Mesendoderm (in vitro differentiated cells): Measurements from ENCODE around the gene ZDHHC7.

Experiments used
- DNase-seq: peaks from one replicate; pipeline ENCODE4 v3.0.0; 2013
- H2AK5ac ChIP-seq: 2 replicates; pipeline ENCODE4 v1.6.1; 2013; ENCODE audit warnings: low read length, inconsistent platforms
- H2BK120ac ChIP-seq: 2 replicates; pipeline ENCODE4 v1.6.1; 2013; ENCODE audit warnings: low read depth, mild to moderate bottlenecking, low read length, moderate library complexity, mixed read lengths
- H2BK15ac ChIP-seq: replicated peaks from 2 replicates; pipeline ENCODE4 v1.6.1; 2013; ENCODE audit warnings: low read depth, mild to moderate bottlenecking, moderate library complexity
- H2BK5ac ChIP-seq: 2 replicates; pipeline ENCODE4 v1.6.1; 2013; ENCODE audit warnings: low read length, inconsistent platforms
- H3K18ac ChIP-seq: 2 replicates; pipeline ENCODE4 v1.6.1; 2013; ENCODE audit warnings: mild to moderate bottlenecking, low read length, mixed read lengths
- H3K23ac ChIP-seq: one replicate; pipeline ENCODE4 v1.6.1; 2013; ENCODE audit warnings: low read length
- H3K27ac ChIP-seq: 2 replicates; pipeline ENCODE4 v1.5.1; 2013; ENCODE audit warnings: low read depth, mild to moderate bottlenecking, inconsistent platforms, low read length, moderate library complexity
- H3K27me3 ChIP-seq: 2 replicates; pipeline ENCODE4 v1.6.1; 2013; ENCODE audit warnings: low read length, control low read depth, mild to moderate bottlenecking, inconsistent platforms; ENCODE audit not compliant: insufficient read depth, poor library complexity
- H3K36me3 ChIP-seq: 2 replicates; pipeline ENCODE4 v1.6.1; 2013; ENCODE audit warnings: low read length, inconsistent platforms; ENCODE audit not compliant: control insufficient read depth, insufficient read depth
- H3K4ac ChIP-seq: one replicate; pipeline ENCODE4 v1.6.1; 2013; ENCODE audit warnings: low read depth, mild to moderate bottlenecking, low read length, moderate library complexity
- H3K4me1 ChIP-seq: 2 replicates; pipeline ENCODE4 v1.6.1; 2013; ENCODE audit warnings: low read depth, low read length, inconsistent platforms; ENCODE audit not compliant: control insufficient read depth
- H3K4me2 ChIP-seq: 2 replicates; pipeline ENCODE4 v1.6.1; 2013; ENCODE audit warnings: low read length
- H3K4me3 ChIP-seq: 2 replicates; pipeline ENCODE4 v1.5.1; 2013; ENCODE audit warnings: mild to moderate bottlenecking, low read length
- H3K56ac ChIP-seq: one replicate; pipeline ENCODE4 v1.6.1; 2013; ENCODE audit warnings: low read length
- H3K79me1 ChIP-seq: 2 replicates; pipeline ENCODE4 v1.6.1; 2013; ENCODE audit warnings: low read length, inconsistent platforms
- H3K79me2 ChIP-seq: 2 replicates; pipeline ENCODE4 v1.6.1; 2013; ENCODE audit warnings: mild to moderate bottlenecking, low read length; ENCODE audit not compliant: control insufficient read depth, insufficient read depth
- H3K9ac ChIP-seq: 2 replicates; pipeline ENCODE4 v1.6.1; 2013; ENCODE audit warnings: low read length, inconsistent platforms
- H4K5ac ChIP-seq: one replicate; pipeline ENCODE4 v1.6.1; 2013; ENCODE audit warnings: low read length
- H4K8ac ChIP-seq: one replicate; pipeline ENCODE4 v1.6.1; 2013; ENCODE audit warnings: low read depth, mild to moderate bottlenecking, control low read depth, low read length, moderate library complexity
- WGBS: extraction: QIAGEN DNeasy Blood & Tissue Kit; methylation state at CpG from one replicate; pipeline ENCODE4 v1.1.7; 2013; ENCODE audit warnings: low lambda C conversion rate, missing lambda C conversion rate; ENCODE audit not compliant: insufficient coverage; ENCODE audit errors: extremely low coverage; 5-methylcytosine and 5-hydroxymethylcytosine counted together

Gene ZDHHC7

GRCh38 chr16:85002099-85002541 lies 9.2 kb downstream of the ZDHHC7 start:
- Histone ChIP-seq H3K9ac (no peak overlapping the region), H3K36me3 (no peaks in the 10 kb centered on the region), H3K79me1 (peaks cover 28% of the 10 kb centered on the region), H3K4me1 (peaks cover 12% of the 10 kb centered on the region), H3K4me3 (no peak overlapping the region), H3K27me3 (no peaks in the 10 kb centered on the region), H3K79me2 (peaks cover 38% of the 10 kb centered on the region), H2BK120ac (no peak overlapping the region), H3K18ac (no peak overlapping the region), H3K4ac (no peak overlapping the region), H4K8ac (no peak overlapping the region), H2BK5ac (no peak overlapping the region), H3K27ac (no peak overlapping the region), H2BK15ac (no peak overlapping the region), H2AK5ac (no peak overlapping the region), H3K23ac (no peak overlapping the region), H4K5ac (no peak overlapping the region), H3K4me2 (no peak overlapping the region), H3K56ac (no peak overlapping the region)
- no peak for DNase-seq
- no CpG with 5 or more reads among the region's 10 CpGs for WGBS

GRCh38 chr16:84999857-85000480 lies 11.4 kb downstream of the ZDHHC7 start:
- peaks cover 24% of the 10 kb centered on the region for H3K79me1 ChIP-seq
- H3K27me3 ChIP-seq = no peaks in the 10 kb centered on the region
- H2BK15ac ChIP-seq = no peak overlapping the region
- H3K36me3 ChIP-seq = no peaks in the 10 kb centered on the region
- no peak overlapping the region for H2AK5ac ChIP-seq
- H3K23ac ChIP-seq = no peak overlapping the region
- H3K9ac ChIP-seq = no peak overlapping the region
- no peak for DNase-seq
- peaks cover 32% of the 10 kb centered on the region for H3K79me2 ChIP-seq
- H4K5ac ChIP-seq = no peak overlapping the region
- H3K18ac ChIP-seq = no peak overlapping the region
- H3K4ac ChIP-seq = no peak overlapping the region
- H2BK120ac ChIP-seq = no peak overlapping the region
- H2BK5ac ChIP-seq = no peak overlapping the region
- no peak overlapping the region for H4K8ac ChIP-seq
- H3K4me3 ChIP-seq = no peak overlapping the region
- peaks cover 12% of the 10 kb centered on the region for H3K4me1 ChIP-seq
- no peak overlapping the region for H3K4me2 ChIP-seq
- no peak overlapping the region for H3K27ac ChIP-seq
- H3K56ac ChIP-seq = no peak overlapping the region
- no CpG with 5 or more reads among the region's 11 CpGs for WGBS

- Histone ChIP-seq H3K18ac (no peak overlapping the region), H3K27me3 (no peaks in the 10 kb centered on the region), H4K5ac (no peak overlapping the region), H2BK120ac (no peak overlapping the region), H3K79me2 (peaks cover 27% of the 10 kb centered on the region), H2BK5ac (no peak overlapping the region), H3K56ac (no peak overlapping the region), H3K4me1 (peaks cover 9% of the 10 kb centered on the region), H3K9ac (no peak overlapping the region), H2BK15ac (no peak overlapping the region), H2AK5ac (no peak overlapping the region), H3K4me2 (no peak overlapping the region), H3K4me3 (no peak overlapping the region), H3K27ac (no peak overlapping the region), H4K8ac (no peak overlapping the region), H3K4ac (no peak overlapping the region), H3K36me3 (peaks cover 4% of the 10 kb centered on the region), H3K23ac (no peak overlapping the region), H3K79me1 (peaks cover 26% of the 10 kb centered on the region)
- WGBS = no CpG with 5 or more reads among the region's 3 CpGs
- no peak for DNase-seq
Observed at GRCh38 chr16:84999200-84999599, 12.1 kb downstream of the ZDHHC7 start.

GRCh38 chr16:84996365-84996764 lies 15.0 kb downstream of the ZDHHC7 start:
- no peak overlapping the region for H3K56ac ChIP-seq
- WGBS = no CpG with 5 or more reads among the region's 11 CpGs

GRCh38 chr16:84995663-84996062 lies 15.7 kb downstream of the ZDHHC7 start:
- no peak overlapping the region for H2AK5ac ChIP-seq
- H4K8ac ChIP-seq = no peak overlapping the region
- peaks cover 2% of the 10 kb centered on the region for H3K79me2 ChIP-seq
- H4K5ac ChIP-seq = no peak overlapping the region
- no peak overlapping the region for H3K9ac ChIP-seq
- DNase-seq = no peak
- H3K4me3 ChIP-seq = no peak overlapping the region
- H3K23ac ChIP-seq = no peak overlapping the region
- no peaks in the 10 kb centered on the region for H3K4me1 ChIP-seq
- H3K56ac ChIP-seq = no peak overlapping the region
- H3K79me1 ChIP-seq = peaks cover 16% of the 10 kb centered on the region
- no peak overlapping the region for H3K27ac ChIP-seq
- H3K4ac ChIP-seq = no peak overlapping the region
- H2BK5ac ChIP-seq = no peak overlapping the region
- H3K18ac ChIP-seq = no peak overlapping the region
- no peaks in the 10 kb centered on the region for H3K27me3 ChIP-seq
- no peak overlapping the region for H2BK120ac ChIP-seq
- H3K36me3 ChIP-seq = peaks cover 7% of the 10 kb centered on the region
- no peak overlapping the region for H3K4me2 ChIP-seq
- H2BK15ac ChIP-seq = no peak overlapping the region
- WGBS = no CpG with 5 or more reads among the region's 8 CpGs

More at GRCh38 chr16:84996365-84996764, 15.0 kb downstream of the ZDHHC7 start:
- Histone ChIP-seq H3K36me3 (peaks cover 7% of the 10 kb centered on the region), H3K4me3 (no peak overlapping the region), H2AK5ac (no peak overlapping the region), H3K18ac (no peak overlapping the region), H3K4me2 (no peak overlapping the region), H3K4ac (no peak overlapping the region), H2BK5ac (no peak overlapping the region), H3K79me2 (peaks cover 4% of the 10 kb centered on the region), H3K9ac (no peak overlapping the region), H3K79me1 (peaks cover 17% of the 10 kb centered on the region), H3K23ac (no peak overlapping the region), H4K5ac (no peak overlapping the region), H3K27me3 (no peaks in the 10 kb centered on the region), H3K27ac (no peak overlapping the region), H4K8ac (no peak overlapping the region), H3K4me1 (no peaks in the 10 kb centered on the region), H2BK120ac (no peak overlapping the region), H2BK15ac (no peak overlapping the region)
- no peak for DNase-seq

- no CpG with 5 or more reads among the region's 8 CpGs for WGBS
Observed at GRCh38 chr16:84993926-84994325, 17.4 kb downstream of the ZDHHC7 start.

More at GRCh38 chr16:84993926-84994325, 17.4 kb downstream of the ZDHHC7 start:
- Histone ChIP-seq H3K9ac (no peak overlapping the region), H4K5ac (no peak overlapping the region), H3K4ac (no peak overlapping the region), H3K4me2 (no peak overlapping the region), H3K4me3 (no peak overlapping the region), H3K79me1 (peaks cover 12% of the 10 kb centered on the region), H3K56ac (no peak overlapping the region), H3K27ac (no peak overlapping the region), H2BK120ac (no peak overlapping the region), H2BK5ac (no peak overlapping the region), H3K27me3 (no peaks in the 10 kb centered on the region), H4K8ac (no peak overlapping the region), H3K4me1 (no peaks in the 10 kb centered on the region), H3K23ac (no peak overlapping the region), H3K36me3 (peaks cover 7% of the 10 kb centered on the region), H3K18ac (no peak overlapping the region), H3K79me2 (no peaks in the 10 kb centered on the region), H2BK15ac (no peak overlapping the region), H2AK5ac (no peak overlapping the region)
- no peak for DNase-seq
